ENCODE measurements around the gene BMP2. TPM values are rescaled to one million over a fixed set of nuclear protein-coding genes. Genes with fewer than 3 reads are reported as not detected.

Gene BMP2
- total RNA-seq, 4 donors from 2014 or later, result 16.5 to 29.8 (median 28.4) TPM

DNA sequence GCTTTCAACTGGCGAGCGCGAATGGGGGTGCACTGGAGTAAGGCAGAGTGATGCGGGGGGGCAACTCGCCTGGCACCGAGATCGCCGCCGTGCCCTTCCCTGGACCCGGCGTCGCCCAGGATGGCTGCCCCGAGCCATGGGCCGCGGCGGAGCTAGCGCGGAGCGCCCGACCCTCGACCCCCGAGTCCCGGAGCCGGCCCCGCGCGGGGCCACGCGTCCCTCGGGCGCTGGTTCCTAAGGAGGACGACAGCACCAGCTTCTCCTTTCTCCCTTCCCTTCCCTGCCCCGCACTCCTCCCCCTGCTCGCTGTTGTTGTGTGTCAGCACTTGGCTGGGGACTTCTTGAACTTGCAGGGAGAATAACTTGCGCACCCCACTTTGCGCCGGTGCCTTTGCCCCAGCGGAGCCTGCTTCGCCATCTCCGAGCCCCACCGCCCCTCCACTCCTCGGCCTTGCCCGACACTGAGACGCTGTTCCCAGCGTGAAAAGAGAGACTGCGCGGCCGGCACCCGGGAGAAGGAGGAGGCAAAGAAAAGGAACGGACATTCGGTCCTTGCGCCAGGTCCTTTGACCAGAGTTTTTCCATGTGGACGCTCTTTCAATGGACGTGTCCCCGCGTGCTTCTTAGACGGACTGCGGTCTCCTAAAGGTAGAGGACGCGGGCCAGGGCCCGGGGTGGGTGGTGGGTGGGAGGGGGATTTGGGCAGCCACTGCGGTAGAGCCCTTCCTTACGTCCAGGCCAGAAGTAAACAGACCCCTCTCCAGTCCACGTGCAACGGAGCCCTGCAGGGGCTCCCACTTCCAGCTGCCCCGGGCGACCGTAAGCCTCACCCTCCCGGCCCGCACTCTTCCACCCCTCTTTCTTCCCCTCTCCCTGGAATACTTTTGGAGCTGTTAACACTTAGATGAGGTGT, 998 bp downstream of the BMP2 start:
- peak in 2 of 3 donors; percentile 50 to 68 for DNase-seq
- H3K27me3 ChIP-seq, result no peaks in the 10 kb centered on the region
- TF ChIP-seq POLR2A (IDR thresholded peaks at IDR 0.05), result no peak
- TF ChIP-seq, protein P1, sequence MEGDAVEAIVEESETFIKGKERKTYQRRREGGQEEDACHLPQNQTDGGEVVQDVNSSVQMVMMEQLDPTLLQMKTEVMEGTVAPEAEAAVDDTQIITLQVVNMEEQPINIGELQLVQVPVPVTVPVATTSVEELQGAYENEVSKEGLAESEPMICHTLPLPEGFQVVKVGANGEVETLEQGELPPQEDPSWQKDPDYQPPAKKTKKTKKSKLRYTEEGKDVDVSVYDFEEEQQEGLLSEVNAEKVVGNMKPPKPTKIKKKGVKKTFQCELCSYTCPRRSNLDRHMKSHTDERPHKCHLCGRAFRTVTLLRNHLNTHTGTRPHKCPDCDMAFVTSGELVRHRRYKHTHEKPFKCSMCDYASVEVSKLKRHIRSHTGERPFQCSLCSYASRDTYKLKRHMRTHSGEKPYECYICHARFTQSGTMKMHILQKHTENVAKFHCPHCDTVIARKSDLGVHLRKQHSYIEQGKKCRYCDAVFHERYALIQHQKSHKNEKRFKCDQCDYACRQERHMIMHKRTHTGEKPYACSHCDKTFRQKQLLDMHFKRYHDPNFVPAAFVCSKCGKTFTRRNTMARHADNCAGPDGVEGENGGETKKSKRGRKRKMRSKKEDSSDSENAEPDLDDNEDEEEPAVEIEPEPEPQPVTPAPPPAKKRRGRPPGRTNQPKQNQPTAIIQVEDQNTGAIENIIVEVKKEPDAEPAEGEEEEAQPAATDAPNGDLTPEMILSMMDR (IDR thresholded peaks at IDR 0.05), result no peak
- no peaks in the 10 kb centered on the region for H3K9me3 ChIP-seq
- no peaks in the 10 kb centered on the region for H3K36me3 ChIP-seq
- peak overlapping the region; percentile 40 to 94 (median 70) for H3K4me3 ChIP-seq
- H3K4me1 ChIP-seq, result peaks cover 0 to 32% (median 0%) of the 10 kb centered on the region in 4 donors
- peak overlapping the region; percentile 60 to 90 (median 82) for H3K27ac ChIP-seq

DNA sequence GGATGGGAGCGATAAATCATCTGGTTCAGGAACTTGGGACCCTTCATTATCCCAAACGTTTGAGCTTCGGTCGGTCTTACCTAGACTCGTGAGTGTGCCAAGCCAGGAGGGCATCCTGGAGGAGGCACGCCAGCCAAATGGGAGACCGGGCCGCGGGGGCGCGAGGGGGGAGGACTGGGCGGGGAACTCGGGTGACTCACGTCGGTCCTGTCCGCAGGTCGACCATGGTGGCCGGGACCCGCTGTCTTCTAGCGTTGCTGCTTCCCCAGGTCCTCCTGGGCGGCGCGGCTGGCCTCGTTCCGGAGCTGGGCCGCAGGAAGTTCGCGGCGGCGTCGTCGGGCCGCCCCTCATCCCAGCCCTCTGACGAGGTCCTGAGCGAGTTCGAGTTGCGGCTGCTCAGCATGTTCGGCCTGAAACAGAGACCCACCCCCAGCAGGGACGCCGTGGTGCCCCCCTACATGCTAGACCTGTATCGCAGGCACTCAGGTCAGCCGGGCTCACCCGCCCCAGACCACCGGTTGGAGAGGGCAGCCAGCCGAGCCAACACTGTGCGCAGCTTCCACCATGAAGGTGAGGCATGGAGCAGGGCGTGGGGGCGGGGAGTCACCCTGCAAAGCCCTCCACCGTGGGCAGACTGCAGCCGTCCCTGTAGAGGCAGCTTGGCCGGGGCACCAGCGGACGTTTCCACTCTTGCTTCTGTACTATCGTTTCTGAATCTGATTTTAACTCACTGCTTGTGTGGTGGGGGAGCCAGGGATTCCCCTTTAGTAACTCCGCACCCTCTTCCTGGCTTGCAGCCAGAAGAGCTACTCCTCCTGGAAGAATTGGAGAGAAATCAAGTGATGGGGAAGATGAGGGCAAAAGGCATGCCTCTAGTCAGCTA, 2.7 kb downstream of the BMP2 start:
- peaks cover 0 to 29% (median 0%) of the 10 kb centered on the region in 4 donors for H3K4me1 ChIP-seq
- DNase-seq, result peak in 2 of 3 donors; percentile 68 to 72
- H3K9me3 ChIP-seq, result no peaks in the 10 kb centered on the region
- H3K36me3 ChIP-seq, result no peaks in the 10 kb centered on the region
- TF ChIP-seq, protein P1 (IDR thresholded peaks at IDR 0.05), result no peak
- TF ChIP-seq POLR2A (IDR thresholded peaks at IDR 0.05), result no peak
- H3K27ac ChIP-seq, result peak overlapping the region in 3 of 4 donors; percentile 10 to 46 (median 33)
- no peaks in the 10 kb centered on the region for H3K27me3 ChIP-seq
- peak overlapping the region; percentile 26 to 94 (median 70) for H3K4me3 ChIP-seq

DNA sequence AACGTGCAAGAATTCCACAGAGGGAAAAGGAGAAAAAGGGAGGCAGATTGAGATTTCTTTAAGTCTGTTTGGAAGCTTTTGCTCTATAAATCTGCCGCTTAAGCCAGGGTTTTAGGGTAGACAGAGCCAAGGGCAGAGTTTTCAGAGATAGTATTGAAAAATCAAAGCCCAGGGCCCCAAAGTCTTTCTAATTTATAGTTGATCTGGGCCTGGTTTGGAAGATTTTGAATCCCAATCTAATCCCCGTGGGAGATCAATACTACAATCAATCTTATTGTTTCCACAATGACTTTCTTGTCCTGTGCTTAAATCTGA, 3.3 kb downstream of the BMP2 start:
- Histone ChIP-seq H3K4me3 (peak overlapping the region in 3 of 4 donors; percentile 50 to 94 (median 90)), H3K9me3 (no peaks in the 10 kb centered on the region), H3K27me3 (no peaks in the 10 kb centered on the region), H3K4me1 (peaks cover 0 to 27% (median 0%) of the 10 kb centered on the region in 4 donors), H3K36me3 (peaks cover 0 to under 1% (median 0%) of the 10 kb centered on the region in 3 donors), H3K27ac (no peak overlapping the region)
- TF ChIP-seq, protein P1 (IDR thresholded peaks at IDR 0.05), result no peak
- no peak for TF ChIP-seq POLR2A (IDR thresholded peaks at IDR 0.05)
- DNase-seq, result no peak

DNA sequence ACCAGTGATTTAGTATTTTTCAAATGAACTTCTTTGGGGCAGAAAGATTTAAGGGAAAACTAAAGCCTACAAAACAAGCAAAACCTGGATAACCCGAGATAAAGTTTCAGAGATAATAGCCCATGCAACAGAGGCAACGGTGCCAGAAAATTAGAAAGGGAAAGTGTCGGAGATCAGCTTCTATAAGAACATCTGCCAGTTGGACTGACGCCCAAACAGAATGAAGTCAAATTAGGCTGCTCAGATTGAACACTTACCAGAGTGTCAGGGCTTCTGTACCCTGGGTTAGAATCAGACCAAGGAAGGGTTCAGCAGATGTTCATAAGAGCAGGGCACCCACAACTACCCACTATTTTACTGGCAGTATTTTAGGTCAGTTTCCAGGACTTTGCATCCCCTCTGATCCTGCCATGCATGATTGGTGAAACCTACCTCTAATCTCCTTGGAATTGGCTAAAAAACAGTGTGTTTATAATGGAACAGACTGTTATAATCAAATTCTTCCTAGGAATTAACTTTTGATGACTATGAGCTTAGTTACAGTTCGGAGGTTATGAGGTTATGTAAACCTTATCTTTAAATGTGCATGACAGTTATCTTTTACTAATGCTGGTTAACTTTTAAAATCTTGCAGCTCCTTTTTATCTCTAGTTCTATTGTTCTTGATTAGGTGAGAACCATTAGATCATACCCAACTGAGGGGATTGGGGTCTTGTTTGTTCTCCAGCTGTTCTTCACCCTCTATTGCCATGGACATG, 13.1 kb downstream of the BMP2 start:
- Histone ChIP-seq H3K4me3 (no peak overlapping the region), H3K36me3 (peaks cover 0 to 25% (median 0%) of the 10 kb centered on the region in 3 donors), H3K9me3 (no peaks in the 10 kb centered on the region), H3K27ac (no peak overlapping the region), H3K4me1 (peaks cover 0 to 5% (median 0%) of the 10 kb centered on the region in 4 donors), H3K27me3 (no peaks in the 10 kb centered on the region)
- TF ChIP-seq POLR2A (IDR thresholded peaks at IDR 0.05), result no peak
- TF ChIP-seq, protein P1 (IDR thresholded peaks at IDR 0.05), result no peak
- DNase-seq, result no peak

DNA sequence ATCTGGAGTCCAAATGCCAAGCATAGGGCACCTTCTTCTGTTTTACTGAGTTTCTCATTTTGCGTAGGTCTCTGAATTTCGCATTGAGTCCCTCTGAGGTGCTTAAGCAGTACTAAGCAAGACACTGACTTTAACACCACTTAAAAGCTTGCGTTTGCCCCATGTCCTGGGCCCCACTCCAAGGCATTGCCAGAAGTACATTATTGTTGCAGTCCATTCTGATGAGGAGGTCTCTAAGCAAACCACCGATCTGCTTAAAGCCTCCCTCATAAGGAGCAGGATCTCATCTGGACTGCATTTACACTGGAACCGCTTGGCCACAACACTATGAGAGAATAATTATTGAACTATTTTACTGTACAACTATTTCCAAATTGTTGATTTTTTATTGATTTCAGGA, 16.3 kb downstream of the BMP2 start:
- H3K27me3 ChIP-seq, result no peaks in the 10 kb centered on the region
- peak overlapping the region in 1 of 4 donors; percentile 8 for H3K27ac ChIP-seq
- peaks cover 0 to 5% (median 0%) of the 10 kb centered on the region in 4 donors for H3K4me1 ChIP-seq
- TF ChIP-seq, protein P1 (IDR thresholded peaks at IDR 0.05), result no peak
- TF ChIP-seq POLR2A (IDR thresholded peaks at IDR 0.05), result no peak
- H3K9me3 ChIP-seq, result no peaks in the 10 kb centered on the region
- no peak for DNase-seq
- no peak overlapping the region for H3K4me3 ChIP-seq
- peaks cover 0 to 2% (median 0%) of the 10 kb centered on the region in 3 donors for H3K36me3 ChIP-seq
